Neural progenitor cell (in vitro differentiated cells): ENCODE results near the gene FIGLA. TPM values are rescaled to one million over a fixed set of nuclear protein-coding genes. Genes with fewer than 3 reads are reported as not detected.

Source experiments
- DNase-seq: peaks from one replicate; pipeline ENCODE4 v3.0.0-alpha.2; 2016; ENCODE audit warnings: low spot score
- H2AFZ ChIP-seq: fragments of 200-600 bp; sonication (generic); replicated peaks from 2 replicates; pipeline ENCODE4 v1.6.1; 2016; ENCODE audit warnings: antibody characterized with exemption
- H3F3A ChIP-seq: fragments of 200-600 bp; sonication (generic); 2 replicates; pipeline ENCODE4 v1.6.1; 2016; ENCODE audit warnings: antibody characterized with exemption, low read depth
- H3K27ac ChIP-seq: fragments of 200-600 bp; sonication (generic); 2 replicates; pipeline ENCODE4 v1.5.1; 2016; ENCODE audit warnings: mild to moderate bottlenecking
- H3K27me3 ChIP-seq: fragments of 200-600 bp; sonication (generic); 2 replicates; pipeline ENCODE4 v1.6.1; 2016; ENCODE audit warnings: mild to moderate bottlenecking, moderate library complexity
- H3K36me3 ChIP-seq: fragments of 200-600 bp; sonication (generic); 2 replicates; pipeline ENCODE4 v1.5.1; 2016
- H3K4me1 ChIP-seq: fragments of 200-600 bp; sonication (generic); 2 replicates; pipeline ENCODE4 v1.6.1; 2016; ENCODE audit warnings: mixed run types
- H3K4me2 ChIP-seq: fragments of 200-600 bp; sonication (generic); 2 replicates; pipeline ENCODE4 v1.6.1; 2016
- H3K4me3 ChIP-seq: fragments of 200-600 bp; sonication (generic); 2 replicates; pipeline ENCODE4 v1.5.1; 2016
- H3K79me2 ChIP-seq: fragments of 200-600 bp; sonication (generic); 2 replicates; pipeline ENCODE4 v1.6.1; 2016; ENCODE audit warnings: low read depth
- H3K9ac ChIP-seq: fragments of 200-600 bp; sonication (generic); 2 replicates; pipeline ENCODE4 v1.6.1; 2016
- H3K9me3 ChIP-seq: fragments of 200-600 bp; sonication (generic); 2 replicates; pipeline ENCODE4 v1.5.1; 2016; ENCODE audit warnings: low read depth
- H4K20me1 ChIP-seq: fragments of 200-600 bp; sonication (generic); 2 replicates; pipeline ENCODE4 v1.6.1; 2016; ENCODE audit warnings: low read depth
- H3K27ac Mint-ChIP-seq: 3 replicates; pipeline ENCODE4 v1.8.0; 2021; ENCODE audit warnings: mixed read lengths
- H3K27me3 Mint-ChIP-seq: 2 replicates; pipeline ENCODE4 v1.8.0; 2022; ENCODE audit warnings: low read depth, mild to moderate bottlenecking, inconsistent platforms, moderate library complexity, mixed read lengths; ENCODE audit not compliant: insufficient read depth
- H3K36me3 Mint-ChIP-seq: 3 replicates; pipeline ENCODE4 v1.8.0; 2021; ENCODE audit warnings: mixed read lengths
- H3K4me1 Mint-ChIP-seq: 3 replicates; pipeline ENCODE4 v1.8.0; 2021; ENCODE audit warnings: mixed read lengths
- H3K4me3 Mint-ChIP-seq: 3 replicates; pipeline ENCODE4 v1.8.0; 2021; ENCODE audit warnings: mild to moderate bottlenecking, moderate library complexity, mixed read lengths
- H3K9me3 Mint-ChIP-seq: 3 replicates; pipeline ENCODE4 v1.8.0; 2020; ENCODE audit warnings: mixed read lengths
- EZH2 ChIP-seq: fragments of 200-600 bp; sonication (generic); IDR thresholded peaks from 2 replicates; pipeline ENCODE4 v1.6.1; 2017; ENCODE audit warnings: antibody characterized with exemption, mild to moderate bottlenecking, moderate library complexity
- EZH2phosphoT487 ChIP-seq: fragments of 200-600 bp; sonication (generic); IDR thresholded peaks from 2 replicates; pipeline ENCODE4 v1.6.1; 2017; ENCODE audit warnings: antibody characterized with exemption
- total RNA-seq: library from RNA; depleted of rRNA; stranded (reverse); fragments of >200 nt; gene quantifications from 2 replicates; pipeline ENCODE4 v1.2.3, GENCODE V29; 2015; ENCODE audit warnings: low replicate concordance
- TF ChIP-seq, protein P1 (sequence below): fragments of 200-600 bp; sonication (generic); IDR thresholded peaks from 2 replicates; pipeline ENCODE4 v1.5.1; 2017; ENCODE audit warnings: antibody characterized with exemption, mild to moderate bottlenecking

FIGLA gene
- total RNA-seq, 1 donor from 2014 or later = not detected

DNA sequence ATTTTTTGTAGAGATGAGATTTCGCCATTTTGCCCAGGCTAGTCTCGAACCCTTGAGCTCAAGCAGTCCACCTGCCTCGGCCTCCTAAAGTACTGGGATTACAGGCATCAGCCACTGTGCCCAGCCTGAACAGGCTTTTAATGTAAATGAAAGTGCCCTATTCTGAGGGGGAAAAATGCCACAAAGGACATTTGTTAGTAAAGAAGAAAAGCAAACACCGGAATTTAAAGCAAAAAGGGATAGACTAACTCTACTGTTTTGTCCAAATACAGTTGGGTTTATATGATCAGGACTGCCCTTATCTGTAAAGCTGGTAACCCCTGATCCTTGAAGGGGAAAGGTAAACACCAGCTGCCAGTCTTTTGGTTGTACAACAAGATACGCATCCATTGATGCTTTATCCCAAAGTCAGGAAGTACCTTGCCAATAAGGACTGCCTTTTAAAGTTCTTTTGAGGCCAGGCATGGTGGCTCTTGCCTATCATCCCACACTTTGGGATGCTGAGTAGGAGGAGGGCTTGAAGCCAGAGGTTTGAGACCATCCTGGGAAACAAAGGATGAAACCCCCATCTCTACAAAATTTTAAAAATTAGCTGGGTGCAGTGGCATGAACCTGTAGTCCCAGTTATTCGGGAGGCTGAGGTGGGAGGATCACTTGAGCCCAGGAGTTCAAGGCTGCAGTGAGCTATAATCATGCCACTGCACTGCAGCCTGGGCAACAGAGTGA is 16.8 kb upstream of the FIGLA start:
- H3K4me3 Mint-ChIP-seq = no peak overlapping the region
- H3K27ac Mint-ChIP-seq = no peak overlapping the region
- Histone ChIP-seq H3K9ac (no peak overlapping the region), H3K9me3 (no peaks in the 10 kb centered on the region), H2AFZ (no peak overlapping the region), H3K4me3 (no peak overlapping the region), H3K79me2 (no peaks in the 10 kb centered on the region), H3K27me3 (peaks cover 5% of the 10 kb centered on the region), H3K36me3 (no peaks in the 10 kb centered on the region), H3K27ac (no peak overlapping the region), H3F3A (no peaks in the 10 kb centered on the region), H4K20me1 (no peaks in the 10 kb centered on the region), H3K4me1 (no peaks in the 10 kb centered on the region), H3K4me2 (no peak overlapping the region)
- H3K36me3 Mint-ChIP-seq = no peaks in the 10 kb centered on the region
- TF ChIP-seq, protein P1, sequence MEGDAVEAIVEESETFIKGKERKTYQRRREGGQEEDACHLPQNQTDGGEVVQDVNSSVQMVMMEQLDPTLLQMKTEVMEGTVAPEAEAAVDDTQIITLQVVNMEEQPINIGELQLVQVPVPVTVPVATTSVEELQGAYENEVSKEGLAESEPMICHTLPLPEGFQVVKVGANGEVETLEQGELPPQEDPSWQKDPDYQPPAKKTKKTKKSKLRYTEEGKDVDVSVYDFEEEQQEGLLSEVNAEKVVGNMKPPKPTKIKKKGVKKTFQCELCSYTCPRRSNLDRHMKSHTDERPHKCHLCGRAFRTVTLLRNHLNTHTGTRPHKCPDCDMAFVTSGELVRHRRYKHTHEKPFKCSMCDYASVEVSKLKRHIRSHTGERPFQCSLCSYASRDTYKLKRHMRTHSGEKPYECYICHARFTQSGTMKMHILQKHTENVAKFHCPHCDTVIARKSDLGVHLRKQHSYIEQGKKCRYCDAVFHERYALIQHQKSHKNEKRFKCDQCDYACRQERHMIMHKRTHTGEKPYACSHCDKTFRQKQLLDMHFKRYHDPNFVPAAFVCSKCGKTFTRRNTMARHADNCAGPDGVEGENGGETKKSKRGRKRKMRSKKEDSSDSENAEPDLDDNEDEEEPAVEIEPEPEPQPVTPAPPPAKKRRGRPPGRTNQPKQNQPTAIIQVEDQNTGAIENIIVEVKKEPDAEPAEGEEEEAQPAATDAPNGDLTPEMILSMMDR = no peak
- TF ChIP-seq EZH2phosphoT487 = no peak
- H3K9me3 Mint-ChIP-seq = no peaks in the 10 kb centered on the region
- no peaks in the 10 kb centered on the region for H3K4me1 Mint-ChIP-seq
- DNase-seq = no peak
- peaks cover 6% of the 10 kb centered on the region for H3K27me3 Mint-ChIP-seq

DNA sequence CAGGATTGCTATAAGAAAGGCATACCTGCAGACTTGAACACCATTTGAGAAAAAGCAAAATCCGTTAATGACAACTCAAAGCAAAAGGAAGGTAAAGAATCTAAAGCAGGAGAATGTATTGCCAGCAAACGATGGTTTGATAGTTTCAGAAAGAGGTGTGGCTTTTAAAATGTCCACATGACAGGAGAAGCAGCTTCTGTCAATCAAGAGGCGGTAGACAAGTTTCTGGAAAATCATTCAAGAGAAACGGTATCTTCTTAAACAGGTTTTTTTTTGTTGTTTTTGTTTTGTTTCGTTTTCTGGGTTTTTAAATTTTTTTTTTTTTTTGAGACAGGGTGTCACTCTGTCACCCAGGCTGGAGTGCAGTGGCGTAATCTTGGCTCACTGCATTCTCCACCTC is 16.2 kb upstream of the FIGLA start:
- TF ChIP-seq EZH2phosphoT487 = no peak
- TF ChIP-seq, protein P1 = no peak
- TF ChIP-seq EZH2 = no peak
- no peak overlapping the region for H3K9ac ChIP-seq
- no peak overlapping the region for H3K27ac Mint-ChIP-seq

DNA sequence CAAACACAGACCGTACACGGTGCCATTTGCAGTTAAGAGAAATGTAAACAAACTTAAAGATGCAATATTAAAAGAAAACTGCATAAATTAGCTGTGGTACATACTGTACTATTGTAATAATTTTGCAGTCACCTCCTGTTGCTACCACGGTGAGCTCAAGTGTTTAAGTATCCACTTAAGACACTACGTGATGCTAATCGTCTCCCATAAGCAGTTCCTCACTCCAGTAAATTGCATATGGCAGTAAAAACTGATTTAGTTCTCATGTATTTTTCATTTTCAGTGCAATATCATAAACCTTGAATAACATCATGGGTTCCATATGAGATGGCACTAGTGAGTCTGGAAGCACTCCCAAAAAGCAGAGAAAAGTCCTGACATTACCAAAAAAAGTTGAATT is 15.6 kb upstream of the FIGLA start:
- no peaks in the 10 kb centered on the region for H3K36me3 ChIP-seq
- H3K79me2 ChIP-seq = no peaks in the 10 kb centered on the region
- no peak overlapping the region for H3K27ac ChIP-seq
- Mint-ChIP-seq H3K27ac (no peak overlapping the region), H3K4me1 (no peaks in the 10 kb centered on the region), H3K4me3 (no peak overlapping the region), H3K27me3 (peaks cover 6% of the 10 kb centered on the region), H3K9me3 (peaks cover 4% of the 10 kb centered on the region), H3K36me3 (no peaks in the 10 kb centered on the region)
- no peaks in the 10 kb centered on the region for H3F3A ChIP-seq
- H3K4me1 ChIP-seq = no peaks in the 10 kb centered on the region
- no peak overlapping the region for H3K4me2 ChIP-seq
- no peak overlapping the region for H3K9ac ChIP-seq
- TF ChIP-seq EZH2 (no peak), EZH2phosphoT487 (no peak)
- TF ChIP-seq, protein P1 = no peak
- peaks cover 3% of the 10 kb centered on the region for H3K27me3 ChIP-seq
- H3K9me3 ChIP-seq = no peaks in the 10 kb centered on the region
- H2AFZ ChIP-seq = no peak overlapping the region
- no peak for DNase-seq
- H3K4me3 ChIP-seq = no peak overlapping the region
- H4K20me1 ChIP-seq = no peaks in the 10 kb centered on the region

More for the DNA sequence above, 16.2 kb upstream of the FIGLA start:
- Histone ChIP-seq H3K9me3 (no peaks in the 10 kb centered on the region), H3K4me3 (no peak overlapping the region), H3K4me1 (no peaks in the 10 kb centered on the region), H3F3A (no peaks in the 10 kb centered on the region), H2AFZ (no peak overlapping the region), H3K79me2 (no peaks in the 10 kb centered on the region), H3K27me3 (peaks cover 5% of the 10 kb centered on the region), H3K4me2 (no peak overlapping the region), H4K20me1 (no peaks in the 10 kb centered on the region), H3K27ac (no peak overlapping the region), H3K36me3 (no peaks in the 10 kb centered on the region)
- Mint-ChIP-seq H3K4me3 (no peak overlapping the region), H3K36me3 (no peaks in the 10 kb centered on the region), H3K27me3 (peaks cover 6% of the 10 kb centered on the region), H3K4me1 (no peaks in the 10 kb centered on the region), H3K9me3 (peaks cover under 1% of the 10 kb centered on the region)
- no peak for DNase-seq
